GM20000 (cell line): ENCODE data around the gene MKKS.

Source experiments
- DNase-seq: peaks from one replicate; pipeline ENCODE4 v3.0.0; 2012; ENCODE audit warnings: low spot score
- TF ChIP-seq, protein P1 (sequence below): IDR thresholded peaks from 2 replicates; pipeline ENCODE4 v1.5.1; 2012; ENCODE audit warnings: mild to moderate bottlenecking, control low read depth; ENCODE audit errors: extremely low read depth, missing control alignments

MKKS gene

DNA sequence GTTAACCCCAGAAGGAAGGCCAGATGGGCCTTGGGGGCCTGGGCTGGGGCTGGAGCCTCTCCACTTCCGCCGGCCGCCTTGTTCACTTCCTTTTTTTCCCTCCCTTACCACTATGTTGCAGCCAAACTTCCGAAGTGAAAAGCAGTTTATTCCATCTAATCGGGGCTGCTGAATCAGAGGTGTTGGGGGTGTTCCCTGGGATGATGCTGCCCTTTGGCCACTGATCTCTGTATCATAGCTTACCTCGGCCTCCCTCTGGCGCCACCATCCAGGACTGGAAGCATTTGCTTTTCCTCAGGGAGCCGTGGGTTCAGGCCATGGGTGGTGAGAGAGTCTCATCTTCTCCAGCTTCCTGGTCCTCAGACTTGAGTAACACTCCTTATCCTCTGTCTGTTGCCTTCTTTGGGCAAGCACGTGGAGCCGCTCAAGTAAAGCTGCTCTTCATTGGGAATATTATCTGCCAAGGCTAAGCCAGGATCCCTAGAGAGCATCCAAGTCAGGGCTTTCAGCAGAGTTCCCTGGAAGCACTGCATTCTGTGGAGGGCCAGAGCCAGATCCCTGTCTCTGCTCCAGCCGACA, 40.7 kb upstream of the MKKS start:
- DNase-seq, result no peak
- TF ChIP-seq, protein P1, sequence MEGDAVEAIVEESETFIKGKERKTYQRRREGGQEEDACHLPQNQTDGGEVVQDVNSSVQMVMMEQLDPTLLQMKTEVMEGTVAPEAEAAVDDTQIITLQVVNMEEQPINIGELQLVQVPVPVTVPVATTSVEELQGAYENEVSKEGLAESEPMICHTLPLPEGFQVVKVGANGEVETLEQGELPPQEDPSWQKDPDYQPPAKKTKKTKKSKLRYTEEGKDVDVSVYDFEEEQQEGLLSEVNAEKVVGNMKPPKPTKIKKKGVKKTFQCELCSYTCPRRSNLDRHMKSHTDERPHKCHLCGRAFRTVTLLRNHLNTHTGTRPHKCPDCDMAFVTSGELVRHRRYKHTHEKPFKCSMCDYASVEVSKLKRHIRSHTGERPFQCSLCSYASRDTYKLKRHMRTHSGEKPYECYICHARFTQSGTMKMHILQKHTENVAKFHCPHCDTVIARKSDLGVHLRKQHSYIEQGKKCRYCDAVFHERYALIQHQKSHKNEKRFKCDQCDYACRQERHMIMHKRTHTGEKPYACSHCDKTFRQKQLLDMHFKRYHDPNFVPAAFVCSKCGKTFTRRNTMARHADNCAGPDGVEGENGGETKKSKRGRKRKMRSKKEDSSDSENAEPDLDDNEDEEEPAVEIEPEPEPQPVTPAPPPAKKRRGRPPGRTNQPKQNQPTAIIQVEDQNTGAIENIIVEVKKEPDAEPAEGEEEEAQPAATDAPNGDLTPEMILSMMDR, result no peak

DNA sequence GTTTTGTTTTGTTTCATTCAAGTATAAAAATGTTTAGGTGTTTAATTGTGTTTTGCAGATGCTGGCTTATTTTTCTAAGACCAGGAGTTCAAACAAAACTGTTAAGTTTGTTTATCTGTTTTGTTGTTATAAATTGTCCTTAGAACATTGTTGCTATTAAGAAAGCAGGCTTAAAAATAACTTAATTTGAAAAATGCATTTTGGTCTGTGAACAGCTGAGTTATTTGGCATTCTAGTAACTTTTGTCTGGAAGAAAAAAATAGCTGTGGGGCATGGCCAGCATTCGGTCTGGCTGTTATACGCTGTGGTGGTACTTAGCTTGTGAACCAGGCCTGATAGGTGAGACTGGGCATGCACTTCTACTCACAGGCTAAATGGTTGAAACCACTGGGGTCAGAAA, 38.8 kb upstream of the MKKS start:
- DNase-seq, result no peak
- TF ChIP-seq, protein P1, result no peak

DNA sequence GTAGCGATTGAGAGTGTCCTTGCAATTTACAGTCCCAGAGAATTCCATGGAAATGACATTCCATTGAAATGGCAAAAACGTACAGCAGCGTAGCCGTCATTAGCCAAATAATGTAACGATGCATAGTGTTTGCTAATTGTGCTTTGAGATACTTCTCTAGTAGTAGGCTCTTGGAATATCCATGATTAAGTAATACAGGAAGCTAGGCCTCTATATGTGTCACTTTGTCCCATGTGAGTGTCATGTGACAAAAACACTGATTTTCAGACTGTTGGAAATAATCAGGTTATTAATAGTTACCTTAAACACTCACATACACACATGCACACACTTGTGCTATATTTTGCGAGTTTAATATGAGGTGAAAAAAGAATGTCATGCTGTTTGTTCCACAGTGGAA, 36.3 kb upstream of the MKKS start:
- TF ChIP-seq, protein P1, result no peak
- DNase-seq, result no peak

DNA sequence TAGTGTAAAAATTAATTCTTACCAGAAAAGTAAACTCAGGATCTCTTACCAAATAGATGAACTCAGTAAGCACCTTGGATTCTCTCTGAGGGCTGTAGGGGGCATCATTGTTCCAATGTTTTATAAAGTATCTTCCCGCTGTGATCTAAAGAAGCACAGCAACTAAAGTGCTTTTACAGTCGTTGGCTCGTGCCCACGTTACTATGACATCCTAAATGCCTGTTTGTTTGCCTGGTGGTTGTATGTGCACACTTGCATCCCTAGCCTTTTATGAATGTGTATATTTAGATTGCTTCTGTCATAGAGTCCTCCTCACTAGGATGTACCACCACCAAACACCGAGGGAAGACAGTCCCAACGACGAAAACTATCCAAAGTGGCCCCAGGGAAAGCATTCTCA, 35.6 kb upstream of the MKKS start:
- TF ChIP-seq, protein P1, result peak; percentile 20
- DNase-seq, result peak; percentile 32

DNA sequence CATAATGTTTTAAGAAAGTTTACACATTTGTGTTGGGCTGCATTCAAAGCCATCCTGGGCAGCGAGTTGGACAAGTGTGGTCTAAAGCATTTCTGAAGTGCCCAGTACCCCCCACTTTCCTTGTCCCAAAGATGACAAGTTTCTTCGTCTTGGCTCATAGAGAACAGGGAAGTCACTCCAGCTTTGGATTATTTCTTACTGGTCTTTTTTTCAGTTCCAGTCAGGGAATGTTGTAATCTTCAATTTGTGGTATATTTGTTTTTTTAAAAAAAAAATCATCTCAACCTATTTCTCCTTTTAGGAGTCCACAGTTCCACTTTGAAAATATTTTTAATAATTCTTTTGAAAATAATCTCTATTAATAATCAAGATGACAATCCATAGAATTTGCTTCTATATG, 35.0 kb upstream of the MKKS start:
- TF ChIP-seq, protein P1, result no peak
- no peak for DNase-seq

DNA sequence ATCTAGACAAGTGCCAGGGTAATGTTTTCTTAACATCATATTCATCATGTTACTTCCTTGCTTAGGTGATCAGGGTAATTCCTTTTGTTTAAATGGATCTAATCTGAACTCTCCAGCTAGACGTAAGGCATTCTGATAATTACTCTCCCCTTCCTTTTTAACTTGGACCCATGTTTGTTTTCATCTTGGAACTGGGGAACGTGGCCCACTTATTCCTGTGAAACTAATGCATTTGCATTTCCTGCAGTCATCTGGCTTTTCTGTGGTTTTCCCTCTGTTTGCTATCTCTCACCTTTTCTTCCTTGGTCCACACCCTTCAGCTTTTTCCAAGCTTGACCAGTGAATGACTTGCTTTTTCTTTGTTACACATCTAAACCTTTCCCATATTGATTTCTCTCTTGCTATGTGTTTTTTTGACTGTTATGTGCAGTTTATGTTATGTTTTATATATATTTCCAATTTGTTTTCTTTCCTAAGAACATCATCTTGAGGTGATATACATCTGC, 34.4 kb upstream of the MKKS start:
- TF ChIP-seq, protein P1, result no peak
- DNase-seq, result no peak

DNA sequence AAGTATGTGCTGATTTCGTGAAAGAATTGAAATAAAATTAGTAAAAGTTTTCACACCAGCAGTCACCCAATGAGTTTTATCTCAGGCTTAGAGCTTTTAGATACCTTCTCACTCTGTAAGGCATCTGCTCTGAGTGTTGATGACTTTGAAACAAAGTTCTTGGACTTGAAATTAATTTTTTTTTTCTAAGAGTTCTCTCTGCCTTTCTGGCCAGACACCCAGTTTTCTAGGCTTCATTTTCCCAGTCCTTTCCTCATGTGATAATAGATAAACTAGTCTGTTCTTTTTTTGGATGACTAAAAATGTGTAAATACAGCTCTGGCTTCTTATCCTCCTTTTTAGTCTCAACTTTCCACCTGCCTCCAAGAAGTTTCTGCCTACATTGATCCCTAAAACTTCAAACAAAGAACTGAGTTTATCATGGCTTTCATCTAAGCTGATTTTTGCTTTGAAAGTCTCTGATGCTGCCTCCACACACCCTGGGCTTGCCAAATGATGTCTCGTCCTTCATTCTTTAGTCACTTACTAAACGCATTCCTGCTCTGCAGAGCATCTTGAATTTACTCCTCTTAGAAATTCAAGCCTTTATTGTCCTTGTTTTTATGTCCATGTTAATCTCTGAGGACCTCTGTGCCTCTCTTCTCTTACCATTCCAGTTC, 33.8 kb upstream of the MKKS start:
- TF ChIP-seq, protein P1, result no peak
- DNase-seq, result no peak
